GM13977 (cell line): ENCODE measurements around the gene TRAPPC5.

Experiments
- DNase-seq: peaks from one replicate; pipeline ENCODE4 v3.0.0; 2012; ENCODE audit warnings: low spot score
- in situ Hi-C: fragments of 300-500 bp; cut with MboI; formaldehyde crosslinking; loops from one replicate; pipeline ENCODE4 v1.12.0; 2022; ENCODE audit warnings: low sequenced_read_pairs, low pct_unique_long_range_greater_than_20kb, mixed read lengths, inconsistent platforms; ENCODE audit not compliant: unreplicated experiment
- TF ChIP-seq, protein P1 (sequence below): IDR thresholded peaks from 2 replicates; pipeline ENCODE4 v1.5.1; 2012; ENCODE audit warnings: mild to moderate bottlenecking, control low read depth; ENCODE audit not compliant: insufficient read depth; ENCODE audit errors: extremely low read depth, missing control alignments

The TRAPPC5 gene

GRCh38 chr19:7663706-7664105 lies 16.9 kb upstream of the TRAPPC5 start:
- in situ Hi-C loops: loop anchor here (10.0 kb wide), 1 partner anchor 141 kb away; no protein-coding TSS in a partner anchor
- DNase-seq: no peak
- TF ChIP-seq, protein P1, sequence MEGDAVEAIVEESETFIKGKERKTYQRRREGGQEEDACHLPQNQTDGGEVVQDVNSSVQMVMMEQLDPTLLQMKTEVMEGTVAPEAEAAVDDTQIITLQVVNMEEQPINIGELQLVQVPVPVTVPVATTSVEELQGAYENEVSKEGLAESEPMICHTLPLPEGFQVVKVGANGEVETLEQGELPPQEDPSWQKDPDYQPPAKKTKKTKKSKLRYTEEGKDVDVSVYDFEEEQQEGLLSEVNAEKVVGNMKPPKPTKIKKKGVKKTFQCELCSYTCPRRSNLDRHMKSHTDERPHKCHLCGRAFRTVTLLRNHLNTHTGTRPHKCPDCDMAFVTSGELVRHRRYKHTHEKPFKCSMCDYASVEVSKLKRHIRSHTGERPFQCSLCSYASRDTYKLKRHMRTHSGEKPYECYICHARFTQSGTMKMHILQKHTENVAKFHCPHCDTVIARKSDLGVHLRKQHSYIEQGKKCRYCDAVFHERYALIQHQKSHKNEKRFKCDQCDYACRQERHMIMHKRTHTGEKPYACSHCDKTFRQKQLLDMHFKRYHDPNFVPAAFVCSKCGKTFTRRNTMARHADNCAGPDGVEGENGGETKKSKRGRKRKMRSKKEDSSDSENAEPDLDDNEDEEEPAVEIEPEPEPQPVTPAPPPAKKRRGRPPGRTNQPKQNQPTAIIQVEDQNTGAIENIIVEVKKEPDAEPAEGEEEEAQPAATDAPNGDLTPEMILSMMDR: no peak

- DNase-seq: no peak
- in situ Hi-C loops: loop anchor here (10.0 kb wide), 1 partner anchor 140 kb away; no protein-coding TSS in a partner anchor
- TF ChIP-seq, protein P1: no peak
Observed at GRCh38 chr19:7665076-7665475, 15.6 kb upstream of the TRAPPC5 start.

GRCh38 chr19:7668842-7669241 lies 11.8 kb upstream of the TRAPPC5 start, which contains the start of gene RETN:
TSS of gene RETN (plus strand) at chr19:7669049. CDS start at chr19:7669327, 278 bp downstream.
- DNase-seq: no peak
- in situ Hi-C loops: loop anchor here (10.0 kb wide), 1 partner anchor 136 kb away; no protein-coding TSS in a partner anchor
- TF ChIP-seq, protein P1: no peak

GRCh38 chr19:7669641-7670040 lies 11.0 kb upstream of the TRAPPC5 start:
- in situ Hi-C loops: loop anchor here (10.0 kb wide), 1 partner anchor 135 kb away; no protein-coding TSS in a partner anchor
- DNase-seq: no peak
- TF ChIP-seq, protein P1: no peak

- in situ Hi-C loops: no loop called here
- DNase-seq: peak; percentile 45
Observed at GRCh38 chr19:7670150-7670783, 10.4 kb upstream of the TRAPPC5 start.

GRCh38 chr19:7670790-7671189 lies 9.8 kb upstream of the TRAPPC5 start:
- TF ChIP-seq, protein P1: no peak
- DNase-seq: no peak
- in situ Hi-C loops: no loop called here

More at GRCh38 chr19:7670150-7670783, 10.4 kb upstream of the TRAPPC5 start:
- TF ChIP-seq, protein P1: no peak

DNA sequence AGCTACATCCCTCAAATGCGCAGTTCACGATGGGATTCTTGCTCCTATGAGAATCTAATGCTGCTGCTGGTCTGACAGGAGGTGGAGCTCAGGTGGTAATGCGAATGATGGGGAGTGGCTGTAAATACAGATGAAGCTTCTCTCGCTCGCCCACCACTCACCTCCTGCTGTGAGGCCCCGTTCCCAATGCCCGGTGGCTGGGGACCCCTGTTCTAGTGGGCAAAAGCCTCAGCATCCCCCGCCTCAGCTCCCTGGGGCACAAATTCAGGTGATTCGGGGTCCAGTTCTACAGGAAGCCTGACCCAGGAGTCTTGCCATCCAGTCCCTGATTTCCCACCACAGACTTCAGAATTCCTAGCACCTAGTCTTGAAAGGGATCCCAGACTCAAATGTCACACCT lies 8.1 kb upstream of the TRAPPC5 start:
- TF ChIP-seq, protein P1: no peak
- no peak for DNase-seq
- in situ Hi-C loops: no loop called here
